VCaP (cell line): ENCODE measurements around the gene IRS1.
"Not testable (repeated sequence)": the region's sequence is repeated elsewhere in the genome, so short reads cannot be mapped to it uniquely, and the experiment has no call there.

Experiments used
- H3K27ac ChIP-seq: fragments of 450-650 bp; 2 replicates; pipeline ENCODE4 v1.5.1; 2017
- TF ChIP-seq, protein P1 (sequence below): fragments of 450-650 bp; conservative IDR thresholded peaks from 2 replicates; pipeline ENCODE4 v1.5.1; 2017; ENCODE audit warnings: mild to moderate bottlenecking, moderate library complexity

IRS1 gene

GRCh38 chr2:226799211-226799975 is at the start of gene IRS1:
TSS of gene IRS1 (minus strand) at chr2:226799820. CDS start at chr2:226798738, 1,082 bp downstream.
- peak within 1 kb of the TSS; percentile 87 for H3K27ac ChIP-seq
- TF ChIP-seq, protein P1, sequence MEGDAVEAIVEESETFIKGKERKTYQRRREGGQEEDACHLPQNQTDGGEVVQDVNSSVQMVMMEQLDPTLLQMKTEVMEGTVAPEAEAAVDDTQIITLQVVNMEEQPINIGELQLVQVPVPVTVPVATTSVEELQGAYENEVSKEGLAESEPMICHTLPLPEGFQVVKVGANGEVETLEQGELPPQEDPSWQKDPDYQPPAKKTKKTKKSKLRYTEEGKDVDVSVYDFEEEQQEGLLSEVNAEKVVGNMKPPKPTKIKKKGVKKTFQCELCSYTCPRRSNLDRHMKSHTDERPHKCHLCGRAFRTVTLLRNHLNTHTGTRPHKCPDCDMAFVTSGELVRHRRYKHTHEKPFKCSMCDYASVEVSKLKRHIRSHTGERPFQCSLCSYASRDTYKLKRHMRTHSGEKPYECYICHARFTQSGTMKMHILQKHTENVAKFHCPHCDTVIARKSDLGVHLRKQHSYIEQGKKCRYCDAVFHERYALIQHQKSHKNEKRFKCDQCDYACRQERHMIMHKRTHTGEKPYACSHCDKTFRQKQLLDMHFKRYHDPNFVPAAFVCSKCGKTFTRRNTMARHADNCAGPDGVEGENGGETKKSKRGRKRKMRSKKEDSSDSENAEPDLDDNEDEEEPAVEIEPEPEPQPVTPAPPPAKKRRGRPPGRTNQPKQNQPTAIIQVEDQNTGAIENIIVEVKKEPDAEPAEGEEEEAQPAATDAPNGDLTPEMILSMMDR = peak; percentile 88

DNA sequence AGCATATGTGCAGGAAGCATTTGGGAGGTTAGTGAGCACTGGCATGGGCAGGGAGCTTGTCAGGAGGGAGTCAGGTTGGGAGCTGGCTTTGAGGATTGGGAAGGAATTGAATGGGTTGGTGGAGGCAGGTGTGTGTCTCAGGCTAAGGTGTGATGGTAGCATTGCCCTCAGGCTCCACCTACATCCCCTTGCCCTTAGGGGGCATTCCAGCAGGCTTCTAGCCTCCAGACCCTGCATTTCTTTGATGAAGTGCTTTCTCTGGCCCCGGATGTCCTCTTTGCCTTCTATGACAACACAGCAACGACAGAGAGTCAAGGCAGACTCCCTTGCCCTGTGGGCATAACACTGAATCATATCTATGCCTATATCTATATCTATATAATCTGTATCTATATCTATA is 49.7 kb upstream of the IRS1 start:
- TF ChIP-seq, protein P1 = no peak
- no peak overlapping the region for H3K27ac ChIP-seq

- TF ChIP-seq, protein P1 = no peak
- H3K27ac ChIP-seq = no peak overlapping the region
Observed at GRCh38 chr2:226847511-226847910, 47.9 kb upstream of the IRS1 start.

DNA sequence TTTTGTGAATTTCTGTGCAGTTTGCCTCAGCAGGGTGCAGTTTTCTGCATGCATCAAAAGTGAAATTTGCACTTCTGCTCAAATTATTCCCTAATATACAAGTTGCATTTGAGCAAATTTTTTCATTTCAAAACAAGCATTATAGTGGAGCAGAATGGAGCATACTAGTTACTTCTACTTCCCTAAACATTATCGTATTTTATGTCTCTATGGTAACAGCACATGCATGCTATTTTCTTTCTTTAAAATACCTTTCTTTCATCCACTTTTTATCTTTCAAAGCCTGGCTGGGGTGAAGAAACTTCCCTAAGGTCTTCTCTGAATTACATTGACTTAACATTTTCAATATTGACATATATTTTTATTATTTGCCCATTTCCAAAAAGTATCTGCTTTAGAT is 47.5 kb upstream of the IRS1 start:
- TF ChIP-seq, protein P1 = no peak
- no peak overlapping the region for H3K27ac ChIP-seq

GRCh38 chr2:226845386-226846116 is 45.9 kb upstream of the IRS1 start:
- TF ChIP-seq, protein P1 = no peak
- H3K27ac ChIP-seq = no peak overlapping the region

GRCh38 chr2:226843001-226843400 is 43.4 kb upstream of the IRS1 start:
- not testable (repeated sequence) for H3K27ac ChIP-seq

DNA sequence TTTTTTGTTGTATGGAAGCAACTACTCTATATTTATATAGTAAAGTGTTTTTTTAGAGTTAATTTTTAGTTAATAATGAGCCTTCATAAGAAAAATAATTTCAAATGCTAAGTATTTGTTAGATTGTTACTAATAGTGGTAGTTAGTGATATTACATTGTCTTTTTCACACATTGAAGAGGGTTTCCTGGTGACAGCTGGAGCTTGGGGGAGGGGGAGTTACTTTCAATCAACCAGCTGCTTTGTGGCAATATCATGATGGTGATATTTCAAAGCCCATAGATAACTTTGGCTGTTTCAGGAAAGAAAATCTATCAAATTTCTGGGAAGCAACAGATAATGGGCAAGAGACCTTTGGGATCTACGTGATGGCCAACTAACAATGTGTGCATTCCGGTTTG is 40.3 kb upstream of the IRS1 start:
- TF ChIP-seq, protein P1 = no peak
- H3K27ac ChIP-seq = no peak overlapping the region

DNA sequence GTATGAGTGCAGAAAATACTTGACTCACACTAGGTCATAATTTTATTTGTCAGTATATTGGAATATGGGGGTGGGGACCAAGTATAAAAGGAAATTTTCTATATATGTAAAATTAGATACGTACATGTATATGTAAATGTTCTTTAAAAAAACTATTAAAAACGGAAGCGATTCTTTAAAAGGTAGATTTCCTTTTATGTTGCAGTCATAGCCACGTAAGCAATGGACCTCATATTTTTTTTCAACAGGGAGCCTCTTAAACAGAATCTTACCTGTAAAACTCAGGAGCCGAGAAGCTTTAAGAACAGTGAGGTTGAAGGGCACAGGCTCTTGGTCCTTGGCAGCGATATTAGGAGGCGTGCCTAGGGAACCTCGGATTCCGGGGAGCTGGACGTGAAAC is 39.5 kb upstream of the IRS1 start:
- no peak overlapping the region for H3K27ac ChIP-seq
- TF ChIP-seq, protein P1 = no peak
